NCI-H1930 (cell line): ENCODE results near the gene CTLA4.
A peak's percentile ranks its signal among the peaks of the same experiment; 100 is the strongest.
"Not testable (repeated sequence)": the region's sequence is repeated elsewhere in the genome, so short reads cannot be mapped to it uniquely, and the experiment has no call there.

Experiments
- DNase-seq, 2 experiments: peaks; one replicate each; lab custom pipeline; 2025; lab: John Stamatoyannopoulos, UW

Gene CTLA4

GRCh38 chr2:203857656-203858055 lies 9.9 kb upstream of the CTLA4 start:
- no peak for DNase-seq

- no peak for DNase-seq
Observed at GRCh38 chr2:203858176-203858575, 9.4 kb upstream of the CTLA4 start.

- DNase-seq: no peak
Observed at GRCh38 chr2:203859030-203859789, 8.4 kb upstream of the CTLA4 start.

GRCh38 chr2:203861197-203861596 lies 6.4 kb upstream of the CTLA4 start:
- DNase-seq: peak; percentile 64 to 71

- no peak for DNase-seq
Observed at GRCh38 chr2:203861607-203862006, 6.0 kb upstream of the CTLA4 start.

- DNase-seq: no peak
Observed at GRCh38 chr2:203869223-203870042, 1.9 kb downstream of the CTLA4 start.

GRCh38 chr2:203870481-203870880 lies 2.9 kb downstream of the CTLA4 start:
- DNase-seq: no peak

GRCh38 chr2:203870941-203871340 lies 3.4 kb downstream of the CTLA4 start:
- no peak for DNase-seq

- DNase-seq: no peak
Observed at GRCh38 chr2:203871371-203871983, 3.9 kb downstream of the CTLA4 start.

GRCh38 chr2:203873461-203873860 lies 5.9 kb downstream of the CTLA4 start:
- no peak for DNase-seq

- DNase-seq: no peak
Observed at GRCh38 chr2:203873921-203874631, 6.5 kb downstream of the CTLA4 start.

GRCh38 chr2:203875471-203875870 lies 7.9 kb downstream of the CTLA4 start:
- DNase-seq: no peak

GRCh38 chr2:203876328-203876727 lies 8.8 kb downstream of the CTLA4 start:
- DNase-seq: no peak

GRCh38 chr2:203878063-203878462 lies 10.5 kb downstream of the CTLA4 start:
- no peak for DNase-seq

GRCh38 chr2:203880557-203881125 lies 13.1 kb downstream of the CTLA4 start:
- DNase-seq: no peak

GRCh38 chr2:203881185-203881584 lies 13.6 kb downstream of the CTLA4 start:
- DNase-seq: not testable (repeated sequence)

GRCh38 chr2:203882551-203882950 lies 15.0 kb downstream of the CTLA4 start:
- DNase-seq: no peak

- DNase-seq: no peak
Observed at GRCh38 chr2:203886661-203887151, 19.1 kb downstream of the CTLA4 start.

- no peak for DNase-seq
Observed at GRCh38 chr2:203887677-203888076, 20.1 kb downstream of the CTLA4 start.

GRCh38 chr2:203889542-203889941 lies 22.0 kb downstream of the CTLA4 start:
- DNase-seq: no peak

- DNase-seq: no peak
Observed at GRCh38 chr2:203889944-203890343, 22.4 kb downstream of the CTLA4 start.

- no peak for DNase-seq
Observed at GRCh38 chr2:203890733-203891132, 23.2 kb downstream of the CTLA4 start.
